Measurements from ENCODE around the gene SIAH3. TPM values are rescaled to one million over a fixed set of nuclear protein-coding genes. Genes with fewer than 3 reads are reported as not detected.

The SIAH3 gene
- polyA plus RNA-seq, 1 donor: 0.15 TPM

GRCh38 chr13:45861322-45861721 lies 9.8 kb upstream of the SIAH3 start:
- no peak for DNase-seq

DNA sequence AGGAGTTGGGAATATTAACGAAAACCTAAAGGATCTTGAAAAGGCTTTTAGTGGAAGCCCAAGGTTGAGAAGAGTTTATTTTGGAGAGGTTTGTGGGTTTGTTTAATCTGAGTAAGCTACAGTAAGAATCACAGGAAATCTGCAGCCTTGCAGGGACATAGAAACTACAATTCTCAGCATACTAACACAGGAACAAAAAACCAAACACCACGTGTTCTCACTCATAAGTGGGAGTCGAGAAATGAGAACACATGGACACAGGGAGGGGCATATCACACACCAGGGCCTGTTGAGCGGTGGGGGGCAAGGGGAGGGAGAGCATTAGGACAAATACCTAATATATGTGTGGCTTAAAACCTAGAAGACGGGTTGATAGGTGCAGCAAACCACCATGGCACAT lies 8.7 kb upstream of the SIAH3 start:
- DNase-seq: no peak

GRCh38 chr13:45859705-45860104 lies 8.2 kb upstream of the SIAH3 start:
- no peak for DNase-seq

DNA sequence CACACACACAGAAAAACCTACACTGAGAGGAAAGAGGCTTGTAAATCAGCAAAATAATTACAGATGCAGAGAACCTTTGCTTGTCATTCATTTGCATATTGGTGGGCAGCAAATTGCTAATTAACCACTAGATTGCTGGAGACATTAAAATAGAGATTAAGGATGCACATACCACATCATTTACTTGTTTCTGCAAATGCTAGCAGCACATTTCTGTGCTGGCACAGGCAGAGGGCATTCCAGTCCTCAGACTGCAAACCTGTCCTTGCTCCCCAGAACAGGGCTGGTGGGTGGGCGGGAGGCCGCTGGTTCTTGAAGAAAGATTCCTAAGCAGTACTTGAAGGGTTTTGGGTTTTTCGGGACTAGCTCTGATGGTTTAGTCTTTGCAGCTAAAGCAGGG lies 941 bp upstream of the SIAH3 start:
- DNase-seq: no peak

DNA sequence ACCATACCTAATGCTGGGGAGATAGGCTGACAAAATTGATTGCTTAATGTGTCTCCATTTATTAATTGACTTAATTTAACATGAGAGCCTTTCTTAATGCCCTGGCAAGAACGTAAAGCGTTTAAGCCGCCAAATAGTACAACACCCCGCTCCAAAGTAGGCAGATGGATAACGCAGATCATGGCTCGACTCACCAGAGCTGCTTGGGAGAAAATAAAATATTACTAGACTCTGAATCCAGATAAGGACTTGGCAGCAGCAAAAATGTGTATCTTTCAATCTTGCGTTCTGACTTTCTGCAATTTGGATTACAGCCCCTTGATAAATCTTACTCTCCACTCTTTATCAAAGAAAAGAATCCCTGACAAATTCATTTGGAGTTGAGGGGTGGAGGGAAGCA lies 403 bp upstream of the SIAH3 start:
- DNase-seq: no peak

DNA sequence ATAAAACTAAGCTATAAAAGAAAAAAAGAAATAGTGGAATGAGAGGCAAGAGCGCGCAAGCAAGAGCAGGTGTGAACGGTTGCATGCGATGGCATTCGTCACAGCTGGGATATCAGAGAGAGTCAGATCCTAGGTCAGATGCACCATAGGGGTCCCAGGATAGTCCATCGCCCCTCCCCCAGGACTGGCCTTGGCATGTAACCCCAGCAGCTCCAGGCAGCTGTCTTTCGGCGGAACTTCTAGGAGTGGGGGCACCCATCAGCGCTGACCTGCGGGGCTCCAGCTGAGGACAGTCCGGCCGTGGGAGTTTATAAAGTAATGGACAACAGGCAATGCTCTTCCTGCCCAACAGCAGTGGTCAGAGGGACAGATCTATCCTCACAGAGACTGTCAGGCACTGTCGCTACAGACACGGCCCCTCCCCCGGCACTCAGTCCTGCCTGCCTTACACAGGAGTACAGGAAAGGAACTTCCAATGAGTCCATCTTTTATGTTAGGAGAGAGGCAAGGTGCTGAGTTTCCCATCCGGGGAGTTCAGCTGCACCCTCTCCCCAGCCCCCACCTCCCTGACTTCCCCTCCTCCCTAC lies 1.4 kb downstream of the SIAH3 start:
- no peak for DNase-seq

DNA sequence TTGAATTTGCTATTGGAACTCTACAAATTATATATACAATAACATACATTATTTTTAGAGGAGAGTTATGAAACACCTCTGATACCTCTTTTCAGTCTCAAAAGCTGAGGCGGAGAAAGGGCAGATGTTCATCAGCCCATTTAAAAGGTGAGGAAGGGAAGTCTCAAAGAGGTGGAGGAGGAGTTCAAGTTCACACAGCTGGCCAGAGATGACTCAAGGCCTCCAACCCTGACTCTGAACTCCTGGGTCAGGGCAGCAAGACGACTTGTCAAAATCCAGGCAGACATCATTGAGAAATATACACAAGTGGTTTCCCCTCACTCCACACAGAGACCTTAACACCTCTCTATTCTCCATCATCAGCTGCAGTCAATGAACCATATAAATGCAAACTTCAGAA lies 2.1 kb downstream of the SIAH3 start:
- DNase-seq: no peak

DNA sequence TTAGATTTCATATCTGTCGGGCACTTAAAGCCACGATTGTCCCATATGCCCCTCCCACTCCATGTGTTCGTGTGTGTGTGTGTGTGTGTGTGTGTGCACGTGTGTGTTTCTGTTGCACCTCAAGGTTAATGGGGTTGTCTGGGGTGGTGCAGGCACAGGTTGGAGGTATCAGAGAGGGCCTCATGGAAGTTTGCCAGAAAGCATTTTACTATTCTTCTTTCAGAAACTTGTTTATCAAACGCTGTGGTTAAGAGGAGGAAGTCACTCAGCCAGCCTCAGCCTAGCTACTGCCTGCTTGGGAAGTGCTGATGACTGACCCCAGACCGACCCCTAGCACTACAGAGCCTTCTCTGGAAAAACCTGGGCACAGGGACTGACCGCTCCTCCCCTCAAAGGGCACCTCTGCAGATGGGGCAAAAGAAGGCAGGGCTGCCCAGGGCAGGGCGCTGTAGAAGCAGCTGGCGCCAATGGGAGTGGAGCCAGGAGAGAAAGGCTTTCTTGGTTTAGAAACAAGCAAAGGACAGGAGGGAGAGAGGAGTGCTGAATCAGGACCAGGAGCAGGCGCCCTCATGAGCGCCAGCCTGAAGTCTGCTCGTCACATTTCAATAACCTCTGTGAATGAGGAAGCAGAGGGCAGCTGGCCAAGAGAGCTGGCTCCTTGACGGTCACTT lies 3.9 kb downstream of the SIAH3 start:
- DNase-seq: no peak

DNA sequence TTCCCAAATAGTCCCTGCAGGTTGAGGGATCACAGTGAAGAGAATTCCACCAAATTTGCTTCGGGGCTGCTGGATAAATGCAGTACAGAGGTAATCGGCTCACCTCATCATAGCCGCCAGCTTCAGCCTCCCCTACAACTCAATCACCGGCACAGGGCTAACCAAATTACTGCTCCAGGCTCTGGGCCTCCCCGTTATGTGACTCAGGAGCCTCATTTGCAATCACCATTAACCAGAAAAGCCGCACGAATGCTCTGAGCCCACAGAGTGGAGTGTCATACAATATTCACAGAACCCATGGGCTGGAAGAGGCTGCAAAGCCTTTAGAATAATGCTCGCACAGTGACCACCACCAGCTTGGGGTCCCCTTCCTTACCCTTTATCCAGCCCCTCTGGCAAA lies 4.9 kb downstream of the SIAH3 start:
- no peak for DNase-seq

GRCh38 chr13:45838171-45838745 lies 13.3 kb downstream of the SIAH3 start:
- DNase-seq: no peak

GRCh38 chr13:45837111-45837510 lies 14.4 kb downstream of the SIAH3 start:
- no peak for DNase-seq

- DNase-seq: no peak
Measured at GRCh38 chr13:45834411-45834994, 17.1 kb downstream of the SIAH3 start.

GRCh38 chr13:45833663-45834375 lies 17.7 kb downstream of the SIAH3 start:
- no peak for DNase-seq

DNA sequence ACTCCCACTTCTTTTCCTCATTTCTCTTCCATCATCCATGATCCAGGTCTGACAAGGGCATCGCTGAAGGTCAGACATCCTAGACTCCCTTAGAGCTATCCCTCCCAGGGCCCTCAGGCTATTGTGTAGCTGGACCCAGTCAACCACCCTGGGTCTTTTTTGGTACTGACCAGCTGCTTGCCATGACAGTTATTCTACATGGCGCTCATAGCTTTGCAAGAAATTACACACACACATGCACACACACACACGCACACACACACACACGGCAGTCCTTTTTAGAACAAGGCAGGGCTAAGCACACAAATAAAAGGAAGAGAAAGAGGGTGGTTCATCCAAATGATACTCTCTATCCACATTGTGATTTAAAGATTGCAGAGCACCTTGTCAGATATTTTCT lies 18.3 kb downstream of the SIAH3 start:
- DNase-seq: no peak

GRCh38 chr13:45831851-45832250 lies 19.7 kb downstream of the SIAH3 start:
- DNase-seq: no peak

DNA sequence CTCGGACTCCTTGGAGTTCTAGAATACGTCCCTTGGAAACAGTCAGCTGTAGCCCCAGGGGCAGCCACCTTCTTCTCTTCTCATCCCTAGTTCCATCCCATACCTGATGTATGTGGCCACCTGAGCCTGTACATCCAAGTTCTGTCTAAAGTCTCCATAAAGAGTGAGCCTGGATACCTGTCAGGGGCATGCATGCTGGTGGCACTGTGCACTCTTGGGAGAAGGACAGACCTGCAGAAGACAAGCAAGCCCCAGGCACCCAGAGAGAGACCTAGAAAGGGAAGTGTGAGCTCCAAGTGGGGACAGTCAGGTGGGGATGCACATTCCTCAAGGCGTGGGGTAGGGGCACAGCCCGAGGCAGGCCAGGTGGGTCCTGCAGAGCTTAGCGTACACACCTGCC lies 21.4 kb downstream of the SIAH3 start:
- no peak for DNase-seq

DNA sequence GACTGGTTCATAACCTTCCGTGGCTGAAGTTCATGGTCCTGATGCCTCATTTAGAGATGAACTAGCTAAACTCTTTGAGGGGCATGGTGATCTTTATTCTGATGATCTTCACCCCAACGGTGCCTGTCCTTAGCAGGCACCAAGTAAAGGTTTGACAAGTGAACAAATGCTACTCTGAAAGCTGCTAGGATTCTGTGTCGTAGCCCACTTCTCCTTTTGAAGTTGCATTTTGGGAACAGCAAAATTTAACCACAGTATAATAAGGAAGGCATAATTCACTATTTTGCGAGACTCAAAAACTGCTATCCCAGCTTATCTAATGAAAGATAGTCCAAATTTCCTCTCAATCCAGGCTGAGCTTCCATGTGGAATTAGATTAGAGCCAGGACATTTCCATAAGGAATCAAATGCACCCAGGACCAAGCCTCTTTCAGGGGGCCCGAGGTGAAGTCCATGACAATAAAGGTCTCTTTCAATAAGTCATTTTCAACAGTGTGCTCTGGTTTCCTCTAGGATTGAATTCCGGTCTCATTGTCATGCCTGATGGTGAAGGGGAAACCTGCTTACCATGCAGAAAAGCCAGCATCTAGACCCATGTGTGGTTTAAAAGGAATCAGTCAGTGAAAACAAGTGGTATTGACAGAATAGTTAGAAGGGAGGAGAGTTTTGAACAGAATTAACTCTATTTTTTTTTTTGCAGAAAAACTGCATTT lies 23.1 kb downstream of the SIAH3 start:
- DNase-seq: no peak

DNA sequence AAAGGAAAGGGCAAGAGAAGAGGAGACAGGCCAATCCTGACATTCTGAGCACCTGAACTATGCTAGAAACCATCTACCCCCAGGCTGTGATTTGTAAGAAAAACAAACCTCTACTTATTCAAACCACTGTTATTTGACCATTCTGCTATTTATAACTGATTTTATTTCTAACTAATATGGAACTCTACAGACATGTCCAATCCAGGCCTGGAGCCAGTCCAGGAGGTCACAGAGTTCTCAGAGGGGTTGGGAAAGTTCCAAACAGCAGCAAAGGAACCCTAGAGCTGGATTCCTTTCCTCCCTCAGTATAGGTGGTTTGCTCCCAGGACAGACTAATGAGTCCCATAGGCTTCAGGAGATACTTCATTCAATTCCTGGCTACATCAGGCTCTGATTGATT lies 24.2 kb downstream of the SIAH3 start:
- DNase-seq: no peak

- DNase-seq: no peak
Measured at GRCh38 chr13:45826731-45827130, 24.8 kb downstream of the SIAH3 start.

DNA sequence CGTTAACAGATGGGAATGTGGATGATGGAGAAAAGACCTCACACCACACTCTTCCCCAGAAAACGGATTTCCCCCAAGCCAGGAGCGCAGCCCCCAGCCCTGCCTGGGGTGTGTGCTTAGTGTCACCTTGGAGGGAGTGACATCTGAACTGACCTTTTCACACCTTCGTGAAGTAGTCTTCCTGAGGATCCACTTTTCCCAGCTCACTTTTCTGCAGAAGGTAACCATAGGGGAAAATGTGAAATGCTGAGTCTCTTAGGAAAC lies 26.2 kb downstream of the SIAH3 start:
- DNase-seq: no peak

DNA sequence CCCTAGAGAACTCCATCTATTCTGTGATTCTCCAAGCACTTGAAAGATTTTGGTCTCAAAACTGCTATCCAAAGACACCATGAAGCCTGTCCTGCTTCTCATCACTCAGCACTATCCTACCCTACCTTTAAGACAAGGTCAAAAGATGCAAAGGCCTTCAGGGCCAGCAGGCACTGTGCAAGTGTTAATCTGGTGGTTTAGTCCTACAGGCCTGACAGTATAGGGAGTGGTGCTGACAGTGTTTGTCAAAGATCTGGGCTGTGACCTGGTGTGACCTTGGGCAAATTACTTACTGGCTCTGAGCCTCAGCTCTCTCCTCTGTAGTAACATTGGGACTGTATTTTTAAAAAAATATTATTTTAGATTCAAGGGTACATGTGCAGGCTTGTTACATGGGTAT lies 28.0 kb downstream of the SIAH3 start:
- no peak for DNase-seq

- DNase-seq: no peak
Measured at GRCh38 chr13:45821811-45822210, 29.7 kb downstream of the SIAH3 start.
